Right forelimb (tissue), 1 donor: ENCODE data around the gene PCDHA9.
"Not testable (repeated sequence)": the region's sequence is repeated elsewhere in the genome, so short reads cannot be mapped to it uniquely, and the experiment has no call there.

Experiments used
- DNase-seq: peaks from one replicate; pipeline ENCODE4 v3.0.0-alpha.2; 2018

The PCDHA9 gene

DNA sequence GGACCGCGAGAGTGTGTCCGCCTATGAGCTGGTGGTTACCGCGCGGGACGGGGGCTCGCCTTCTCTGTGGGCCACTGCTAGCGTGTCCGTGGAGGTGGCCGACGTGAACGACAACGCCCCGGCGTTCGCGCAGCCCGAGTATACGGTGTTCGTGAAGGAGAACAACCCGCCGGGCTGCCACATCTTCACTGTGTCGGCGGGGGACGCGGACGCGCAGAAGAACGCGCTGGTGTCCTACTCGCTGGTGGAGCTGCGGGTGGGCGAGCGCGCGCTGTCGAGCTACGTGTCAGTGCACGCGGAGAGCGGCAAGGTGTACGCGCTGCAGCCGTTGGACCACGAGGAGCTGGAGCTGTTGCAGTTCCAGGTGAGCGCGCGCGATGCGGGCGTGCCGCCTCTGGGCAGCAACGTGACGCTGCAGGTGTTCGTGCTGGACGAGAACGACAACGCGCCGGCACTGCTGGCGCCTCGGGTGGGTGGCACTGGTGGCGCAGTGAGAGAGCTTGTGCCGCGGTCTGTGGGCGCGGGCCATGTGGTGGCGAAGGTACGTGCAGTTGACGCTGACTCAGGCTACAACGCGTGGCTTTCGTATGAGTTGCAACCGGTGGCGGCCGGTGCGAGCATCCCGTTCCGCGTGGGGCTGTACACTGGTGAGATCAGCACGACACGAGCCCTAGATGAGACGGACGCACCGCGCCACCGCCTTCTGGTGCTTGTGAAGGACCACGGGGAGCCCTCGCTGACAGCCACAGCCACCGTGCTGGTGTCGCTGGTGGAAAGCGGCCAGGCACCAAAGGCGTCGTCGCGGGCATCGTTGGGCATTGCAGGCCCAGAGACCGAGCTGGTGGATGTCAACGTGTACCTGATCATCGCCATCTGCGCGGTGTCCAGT is 12.3 kb upstream of the PCDHA9 start:
- DNase-seq, result no peak

DNA sequence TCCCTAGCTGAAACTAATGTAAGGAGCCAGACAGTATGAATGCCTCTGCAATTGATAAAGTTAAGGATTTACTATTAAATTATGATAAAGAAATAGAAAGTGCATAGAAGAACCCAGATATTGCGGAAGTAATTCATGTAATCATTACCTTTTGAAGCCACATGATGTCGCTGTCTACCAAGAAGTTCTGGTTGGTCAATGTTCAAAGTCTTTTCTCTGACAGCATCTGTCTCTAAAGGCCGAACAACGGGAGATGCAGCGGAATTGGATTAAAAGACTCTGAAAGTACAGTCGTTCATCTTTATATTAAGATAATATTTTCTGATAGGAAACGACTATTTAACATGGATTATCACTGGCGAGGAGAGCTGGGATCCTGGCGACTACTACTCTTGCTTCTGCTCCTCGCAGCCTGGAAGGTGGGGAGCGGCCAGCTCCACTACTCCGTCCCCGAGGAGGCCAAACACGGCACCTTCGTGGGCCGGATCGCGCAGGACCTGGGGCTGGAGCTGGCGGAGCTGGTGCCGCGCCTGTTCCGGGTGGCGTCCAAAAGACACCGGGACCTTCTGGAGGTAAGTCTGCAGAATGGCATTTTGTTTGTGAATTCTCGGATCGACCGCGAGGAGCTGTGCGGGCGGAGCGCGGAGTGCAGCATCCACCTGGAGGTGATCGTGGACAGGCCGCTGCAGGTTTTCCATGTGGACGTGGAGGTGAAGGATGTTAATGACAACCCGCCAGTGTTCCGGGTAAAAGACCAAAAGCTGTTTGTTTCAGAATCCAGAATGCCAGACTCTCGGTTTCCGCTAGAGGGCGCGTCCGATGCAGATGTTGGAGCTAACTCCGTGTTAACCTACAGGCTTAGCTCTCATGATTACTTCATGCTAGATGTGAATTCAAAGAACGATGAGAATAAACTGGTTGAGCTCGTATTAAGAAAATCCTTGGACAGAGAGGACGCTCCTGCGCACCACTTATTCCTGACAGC is 6.9 kb upstream of the PCDHA9 start, which contains the start of gene PCDHA8:
PCDHA8 (plus strand) TSS at position 210 of the 985 bp plus-strand sequence; CDS start at position 345, 135 bp downstream.
- no peak for DNase-seq

DNA sequence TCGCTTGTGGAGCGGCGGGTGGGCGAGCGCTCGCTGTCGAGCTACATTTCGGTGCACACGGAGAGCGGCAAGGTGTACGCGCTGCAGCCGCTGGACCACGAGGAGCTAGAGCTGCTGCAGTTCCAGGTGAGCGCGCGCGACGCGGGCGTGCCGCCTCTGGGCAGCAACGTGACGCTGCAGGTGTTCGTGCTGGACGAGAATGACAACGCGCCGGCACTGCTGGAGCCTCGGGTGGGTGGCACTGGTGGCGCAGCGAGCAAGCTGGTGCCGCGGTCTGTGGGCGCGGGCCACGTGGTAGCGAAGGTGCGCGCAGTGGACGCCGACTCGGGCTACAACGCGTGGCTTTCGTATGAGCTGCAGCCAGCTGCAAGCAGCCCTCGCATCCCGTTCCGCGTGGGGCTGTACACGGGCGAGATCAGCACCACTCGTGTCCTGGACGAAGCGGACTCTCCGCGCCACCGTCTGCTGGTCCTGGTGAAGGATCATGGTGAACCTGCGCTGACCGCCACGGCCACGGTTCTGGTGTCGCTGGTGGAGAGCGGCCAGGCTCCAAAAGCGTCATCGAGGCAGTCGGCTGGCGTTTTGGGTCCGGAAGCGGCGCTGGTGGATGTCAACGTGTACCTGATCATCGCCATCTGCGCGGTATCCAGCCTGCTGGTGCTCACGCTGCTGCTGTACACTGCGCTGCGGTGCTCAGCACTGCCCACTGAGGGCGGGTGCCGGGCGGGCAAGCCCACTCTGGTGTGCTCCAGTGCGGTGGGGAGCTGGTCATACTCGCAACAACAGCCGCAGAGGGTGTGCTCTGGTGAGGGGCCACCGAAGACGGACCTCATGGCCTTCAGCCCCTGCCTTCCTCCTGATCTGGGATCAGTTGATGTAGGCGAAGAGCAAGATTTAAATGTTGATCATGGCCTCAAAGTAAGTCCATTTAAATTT is 5.1 kb upstream of the PCDHA9 start:
- DNase-seq, result no peak

DNA sequence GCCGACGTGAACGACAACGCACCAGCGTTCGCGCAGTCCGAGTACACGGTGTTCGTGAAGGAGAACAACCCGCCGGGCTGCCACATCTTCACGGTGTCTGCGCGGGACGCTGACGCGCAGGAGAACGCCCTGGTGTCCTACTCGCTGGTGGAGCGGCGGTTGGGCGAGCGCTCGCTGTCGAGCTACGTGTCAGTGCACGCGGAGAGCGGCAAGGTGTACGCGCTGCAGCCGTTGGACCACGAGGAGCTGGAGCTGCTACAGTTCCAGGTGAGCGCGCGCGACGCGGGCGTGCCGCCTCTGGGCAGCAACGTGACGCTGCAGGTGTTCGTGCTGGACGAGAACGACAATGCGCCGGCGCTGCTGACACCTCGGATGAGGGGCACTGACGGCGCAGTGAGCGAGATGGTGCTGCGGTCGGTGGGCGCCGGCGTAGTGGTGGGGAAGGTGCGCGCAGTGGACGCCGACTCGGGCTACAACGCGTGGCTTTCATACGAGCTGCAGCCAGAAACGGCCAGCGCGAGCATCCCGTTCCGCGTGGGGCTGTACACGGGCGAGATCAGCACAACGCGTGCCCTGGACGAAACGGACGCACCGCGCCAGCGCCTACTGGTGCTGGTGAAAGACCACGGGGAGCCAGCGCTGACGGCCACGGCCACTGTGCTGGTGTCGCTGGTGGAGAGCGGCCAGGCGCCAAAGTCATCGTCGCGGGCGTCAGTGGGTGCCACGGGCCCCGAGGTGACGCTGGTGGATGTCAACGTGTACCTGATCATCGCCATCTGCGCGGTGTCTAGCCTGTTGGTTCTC is 1.9 kb downstream of the PCDHA9 start:
- DNase-seq, result not testable (repeated sequence)

DNA sequence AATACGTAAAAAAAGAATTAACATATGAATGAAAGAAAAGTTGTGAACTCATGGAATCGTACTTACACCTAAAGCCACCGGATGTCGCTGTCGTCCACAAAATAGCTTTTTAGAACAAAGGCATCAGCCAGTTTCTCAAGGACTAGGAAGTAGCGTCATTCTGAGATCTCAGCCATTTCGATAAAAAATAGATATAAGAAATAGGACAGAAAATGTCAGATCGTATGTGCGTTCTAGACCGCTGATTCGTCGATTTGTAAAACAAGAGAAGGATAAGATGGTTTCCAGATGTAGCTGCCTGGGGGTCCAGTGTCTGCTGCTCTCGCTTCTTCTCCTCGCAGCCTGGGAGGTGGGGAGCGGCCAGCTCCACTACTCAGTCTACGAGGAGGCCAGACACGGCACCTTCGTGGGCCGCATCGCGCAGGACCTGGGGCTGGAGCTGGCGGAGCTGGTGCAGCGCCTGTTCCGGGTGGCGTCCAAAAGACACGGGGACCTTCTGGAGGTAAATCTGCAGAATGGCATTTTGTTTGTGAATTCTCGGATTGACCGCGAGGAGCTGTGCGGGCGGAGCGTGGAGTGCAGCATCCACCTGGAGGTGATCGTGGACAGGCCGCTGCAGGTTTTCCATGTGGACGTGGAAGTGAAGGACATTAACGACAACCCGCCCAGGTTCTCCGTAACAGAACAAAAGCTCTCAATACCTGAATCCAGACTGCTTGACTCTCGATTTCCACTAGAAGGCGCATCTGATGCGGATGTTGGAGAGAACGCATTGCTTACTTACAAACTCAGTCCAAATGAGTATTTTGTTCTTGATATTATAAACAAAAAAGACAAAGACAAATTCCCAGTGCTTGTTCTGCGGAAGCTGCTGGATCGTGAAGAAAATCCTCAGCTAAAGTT is 7.8 kb downstream of the PCDHA9 start, which contains the start of gene PCDHA10:
PCDHA10 (plus strand) TSS at position 126 of the 903 bp plus-strand sequence; CDS start at position 278, 152 bp downstream.
- no peak for DNase-seq

DNA sequence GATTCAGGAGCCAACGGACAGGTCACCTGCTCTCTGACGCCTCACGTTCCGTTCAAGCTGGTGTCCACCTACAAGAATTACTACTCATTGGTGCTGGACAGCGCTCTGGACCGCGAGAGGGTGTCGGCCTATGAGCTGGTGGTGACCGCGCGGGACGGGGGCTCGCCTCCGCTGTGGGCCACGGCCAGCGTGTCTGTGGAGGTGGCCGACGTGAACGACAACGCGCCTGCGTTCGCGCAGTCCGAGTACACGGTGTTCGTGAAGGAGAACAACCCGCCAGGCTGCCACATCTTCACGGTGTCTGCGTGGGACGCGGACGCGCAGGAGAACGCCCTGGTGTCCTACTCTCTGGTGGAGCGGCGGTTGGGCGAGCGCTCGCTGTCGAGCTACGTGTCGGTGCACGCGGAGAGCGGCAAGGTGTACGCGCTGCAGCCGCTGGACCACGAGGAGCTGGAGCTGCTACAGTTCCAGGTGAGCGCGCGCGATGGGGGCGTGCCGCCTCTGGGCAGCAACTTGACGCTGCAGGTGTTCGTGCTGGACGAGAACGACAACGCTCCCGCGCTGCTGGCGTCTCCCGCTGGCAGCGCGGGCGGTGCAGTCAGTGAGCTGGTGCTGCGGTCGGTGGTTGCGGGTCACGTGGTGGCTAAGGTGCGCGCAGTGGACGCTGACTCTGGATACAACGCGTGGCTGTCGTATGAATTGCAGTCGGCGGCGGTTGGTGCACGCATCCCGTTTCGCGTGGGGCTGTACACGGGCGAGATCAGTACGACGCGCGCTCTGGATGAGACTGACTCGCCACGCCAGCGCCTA is 9.2 kb downstream of the PCDHA9 start:
- DNase-seq, result no peak

DNA sequence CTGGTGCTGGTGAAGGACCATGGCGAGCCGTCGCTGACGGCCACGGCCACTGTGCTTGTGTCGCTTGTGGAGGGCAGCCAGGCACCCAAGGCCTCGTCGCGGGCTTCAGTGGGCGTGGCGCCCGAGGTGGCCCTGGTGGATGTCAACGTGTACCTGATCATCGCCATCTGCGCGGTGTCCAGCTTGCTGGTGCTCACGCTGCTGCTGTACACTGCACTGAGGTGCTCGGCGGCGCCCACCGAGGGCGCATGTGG is 9.7 kb downstream of the PCDHA9 start:
- DNase-seq, result no peak

DNA sequence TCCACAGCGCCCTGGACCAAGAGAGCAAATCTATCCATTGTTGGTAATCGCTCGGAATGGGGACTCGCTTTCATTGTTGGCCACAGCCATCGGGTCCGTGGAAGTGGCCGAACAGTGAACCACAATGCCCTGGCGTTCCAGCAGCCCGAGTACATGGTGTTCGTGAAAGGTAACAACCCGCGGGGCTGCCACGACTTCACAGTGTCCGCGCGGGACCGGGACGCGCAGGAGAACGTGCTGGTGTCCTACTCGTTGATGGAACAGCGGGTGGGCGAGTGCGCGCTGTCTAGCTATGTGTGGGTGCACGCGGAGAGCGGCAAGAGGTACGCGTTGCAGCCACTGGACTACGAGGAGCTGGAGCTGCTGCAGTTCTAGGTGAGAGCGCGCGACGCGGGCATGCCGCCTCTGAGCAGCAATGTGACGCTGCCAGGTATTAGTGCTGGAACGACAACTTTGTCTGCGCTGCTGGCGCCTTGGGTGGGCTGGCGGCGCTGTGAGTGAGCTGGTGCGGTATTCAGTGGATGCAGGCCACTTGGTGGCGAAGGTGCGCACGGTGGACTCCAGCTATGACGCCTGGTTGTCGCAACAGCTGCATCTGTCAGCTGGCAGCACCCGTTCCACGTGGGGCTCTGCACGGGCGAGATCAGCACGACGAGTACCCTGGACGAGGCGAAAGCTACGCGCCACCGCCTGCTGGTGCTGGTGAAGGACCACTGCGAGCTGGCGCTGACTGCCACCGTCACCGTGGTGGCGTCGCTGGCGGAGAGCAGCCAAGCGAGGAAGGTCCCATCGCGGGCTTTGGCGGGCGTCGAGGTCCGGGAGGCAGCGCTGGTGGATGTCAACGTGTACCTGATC is 14.5 kb downstream of the PCDHA9 start:
- no peak for DNase-seq

DNA sequence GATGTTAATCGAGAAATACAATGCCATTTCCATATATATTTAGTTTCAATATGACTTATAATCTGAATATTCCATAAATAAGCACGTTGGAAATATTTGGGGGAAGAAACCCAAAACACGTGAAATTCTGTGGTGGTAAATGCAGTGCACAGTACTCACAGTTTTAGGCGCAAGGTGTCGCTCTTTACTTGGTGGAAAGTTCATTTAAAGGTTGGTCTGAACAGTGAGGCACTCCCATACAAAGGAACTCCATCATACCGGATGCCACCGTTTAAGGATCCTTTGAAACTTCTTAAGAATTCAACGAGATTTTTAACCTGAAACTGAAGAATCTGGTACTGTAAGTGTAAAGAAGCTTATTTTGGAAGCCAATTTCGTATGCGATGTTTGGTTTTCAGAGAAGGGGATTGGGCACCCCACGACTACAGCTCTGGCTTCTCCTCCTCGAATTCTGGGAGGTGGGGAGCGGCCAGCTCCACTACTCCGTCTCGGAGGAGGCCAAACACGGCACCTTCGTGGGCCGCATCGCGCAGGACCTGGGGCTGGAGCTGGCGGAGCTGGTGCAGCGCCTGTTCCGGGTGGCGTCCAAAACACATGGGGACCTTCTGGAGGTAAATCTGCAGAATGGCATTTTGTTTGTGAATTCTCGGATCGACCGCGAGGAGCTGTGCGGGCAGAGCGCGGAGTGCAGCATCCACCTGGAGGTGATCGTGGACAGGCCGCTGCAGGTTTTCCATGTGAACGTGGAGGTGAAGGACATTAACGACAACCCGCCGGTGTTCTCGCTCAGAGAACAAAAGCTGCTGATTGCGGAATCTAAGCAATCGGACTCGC is 20.8 kb downstream of the PCDHA9 start, which contains the start of gene PCDHA11:
PCDHA11 (plus strand) TSS at position 237 of the 834 bp plus-strand sequence; CDS start at position 384, 147 bp downstream.
- no peak for DNase-seq

DNA sequence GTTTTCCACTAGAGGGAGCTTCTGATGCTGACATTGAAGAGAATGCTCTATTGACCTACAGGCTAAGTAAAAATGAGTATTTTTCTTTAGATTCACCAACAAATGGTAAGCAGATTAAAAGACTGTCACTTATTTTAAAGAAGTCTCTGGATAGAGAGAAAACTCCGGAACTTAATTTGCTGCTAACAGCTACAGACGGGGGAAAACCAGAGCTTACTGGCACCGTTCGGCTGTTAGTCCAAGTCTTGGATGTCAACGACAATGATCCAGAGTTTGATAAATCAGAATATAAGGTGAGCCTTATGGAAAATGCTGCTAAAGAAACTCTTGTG is 21.3 kb downstream of the PCDHA9 start:
- DNase-seq, result no peak

DNA sequence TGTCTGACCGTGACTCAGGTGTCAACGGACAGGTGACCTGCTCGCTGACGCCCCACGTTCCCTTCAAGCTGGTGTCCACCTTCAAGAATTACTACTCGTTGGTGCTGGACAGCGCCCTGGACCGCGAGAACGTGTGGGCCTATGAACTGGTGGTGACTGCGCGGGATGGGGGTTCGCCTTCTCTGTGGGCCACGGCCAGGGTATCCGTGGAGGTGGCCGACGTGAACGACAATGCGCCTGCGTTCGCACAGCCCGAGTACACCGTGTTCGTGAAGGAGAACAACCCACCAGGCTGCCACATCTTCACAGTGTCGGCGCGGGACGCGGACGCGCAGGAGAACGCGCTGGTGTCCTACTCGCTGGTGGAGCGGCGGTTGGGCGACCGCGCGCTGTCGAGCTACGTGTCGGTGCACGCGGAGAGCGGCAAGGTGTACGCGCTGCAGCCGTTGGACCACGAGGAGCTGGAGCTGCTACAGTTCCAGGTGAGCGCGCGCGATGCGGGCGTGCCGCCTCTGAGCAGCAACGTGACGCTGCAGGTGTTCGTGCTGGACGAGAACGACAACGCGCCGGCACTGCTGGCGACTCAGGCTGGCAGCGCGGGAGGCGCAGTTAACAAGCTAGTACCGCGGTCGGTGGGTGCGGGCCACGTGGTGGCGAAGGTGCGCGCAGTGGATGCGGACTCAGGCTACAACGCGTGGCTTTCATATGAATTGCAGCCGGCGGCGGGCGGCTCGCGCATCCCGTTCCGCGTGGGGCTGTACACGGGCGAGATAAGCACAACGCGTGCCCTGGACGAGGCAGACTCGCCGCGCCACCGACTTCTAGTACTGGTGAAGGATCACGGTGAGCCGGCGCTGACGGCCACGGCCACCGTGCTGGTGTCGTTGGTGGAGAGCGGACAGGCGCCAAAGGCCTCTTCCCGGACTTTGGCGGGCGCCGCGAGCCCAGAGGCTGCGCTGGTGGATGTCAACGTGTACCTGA is 22.3 kb downstream of the PCDHA9 start:
- no peak for DNase-seq

DNA sequence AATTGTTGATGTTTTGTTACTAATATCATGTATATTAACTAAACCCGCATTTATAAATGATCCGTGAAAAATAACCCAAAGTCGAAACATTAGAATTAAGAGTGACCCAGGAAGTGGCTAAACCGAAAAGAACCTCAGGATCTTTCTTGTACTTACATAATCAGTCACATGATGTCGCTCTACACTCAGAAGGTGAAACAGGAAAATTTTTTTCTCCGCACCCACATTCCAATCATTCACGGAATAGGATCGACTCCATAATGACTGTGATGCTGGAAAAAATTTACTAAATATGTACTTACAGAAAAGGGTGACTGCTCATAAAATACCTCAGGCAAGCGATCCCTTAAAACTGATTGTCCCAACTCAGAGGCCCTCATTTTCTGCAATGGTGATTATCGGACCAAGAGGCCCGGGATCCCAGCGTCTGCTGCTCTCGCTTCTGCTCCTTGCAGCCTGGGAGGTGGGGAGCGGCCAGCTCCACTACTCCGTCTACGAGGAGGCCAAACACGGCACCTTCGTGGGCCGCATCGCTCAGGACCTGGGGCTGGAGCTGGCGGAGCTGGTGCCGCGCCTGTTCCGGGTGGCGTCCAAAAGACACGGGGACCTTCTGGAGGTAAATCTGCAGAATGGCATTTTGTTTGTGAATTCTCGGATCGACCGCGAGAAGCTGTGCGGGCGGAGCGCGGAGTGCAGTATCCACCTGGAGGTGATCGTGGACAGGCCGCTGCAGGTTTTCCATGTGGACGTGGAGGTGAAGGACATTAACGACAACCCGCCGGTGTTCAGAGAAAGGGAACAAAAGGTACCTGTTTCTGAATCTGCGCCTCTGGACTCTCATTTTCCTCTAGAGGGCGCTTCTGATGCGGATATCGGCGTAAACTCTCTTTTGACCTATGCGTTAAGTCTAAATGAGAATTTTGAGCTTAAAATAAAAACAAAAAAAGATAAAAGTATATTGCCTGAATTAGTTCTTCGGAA is 27.2 kb downstream of the PCDHA9 start, which contains the start of gene PCDHA12:
PCDHA12 (plus strand) TSS at position 224 of the 981 bp plus-strand sequence; CDS start at position 389, 165 bp downstream.
- no peak for DNase-seq

DNA sequence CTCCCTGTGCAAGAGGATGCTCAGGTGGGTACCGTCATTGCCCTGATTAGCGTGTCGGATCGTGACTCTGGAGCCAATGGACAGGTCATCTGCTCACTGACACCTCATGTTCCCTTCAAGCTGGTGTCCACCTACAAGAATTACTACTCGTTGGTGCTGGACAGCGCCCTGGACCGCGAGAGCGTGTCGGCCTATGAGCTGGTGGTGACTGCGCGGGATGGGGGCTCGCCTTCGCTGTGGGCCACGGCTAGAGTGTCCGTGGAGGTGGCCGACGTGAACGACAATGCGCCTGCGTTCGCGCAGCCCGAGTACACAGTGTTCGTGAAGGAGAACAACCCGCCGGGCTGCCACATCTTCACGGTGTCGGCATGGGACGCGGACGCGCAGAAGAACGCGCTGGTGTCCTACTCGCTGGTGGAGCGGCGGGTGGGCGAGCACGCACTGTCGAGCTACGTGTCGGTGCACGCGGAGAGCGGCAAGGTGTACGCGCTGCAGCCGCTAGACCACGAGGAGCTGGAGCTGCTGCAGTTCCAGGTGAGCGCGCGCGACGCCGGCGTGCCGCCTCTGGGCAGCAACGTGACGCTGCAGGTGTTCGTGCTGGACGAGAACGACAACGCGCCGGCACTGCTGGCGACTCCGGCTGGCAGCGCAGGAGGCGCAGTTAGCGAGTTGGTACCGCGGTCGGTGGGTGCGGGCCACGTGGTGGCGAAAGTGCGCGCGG is 28.5 kb downstream of the PCDHA9 start:
- DNase-seq, result not testable (repeated sequence)

DNA sequence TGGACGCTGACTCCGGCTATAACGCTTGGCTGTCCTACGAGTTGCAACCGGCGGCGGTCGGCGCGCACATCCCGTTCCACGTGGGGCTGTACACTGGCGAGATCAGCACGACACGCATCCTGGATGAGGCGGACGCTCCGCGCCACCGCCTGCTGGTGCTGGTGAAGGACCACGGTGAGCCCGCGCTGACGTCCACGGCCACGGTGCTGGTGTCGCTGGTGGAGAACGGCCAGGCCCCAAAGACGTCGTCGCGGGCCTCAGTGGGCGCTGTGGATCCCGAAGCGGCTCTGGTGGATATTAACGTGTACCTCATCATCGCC is 29.0 kb downstream of the PCDHA9 start:
- no peak for DNase-seq
